GM21723 (cell line): ENCODE measurements around the gene HMGCL.
"Not testable (repeated sequence)": the region's sequence is repeated elsewhere in the genome, so short reads cannot be mapped to it uniquely, and the experiment has no call there.

Experiments
- ATAC-seq: cut with Tn5 transposase; IDR thresholded peaks from one replicate; pipeline ENCODE4 v1.9.1; 2021; ENCODE audit warnings: mild to moderate bottlenecking, moderate library complexity; ENCODE audit not compliant: unreplicated experiment

Gene HMGCL

GRCh38 chr1:23825076-23825761 lies at the start of gene HMGCL:
Gene HMGCL (minus strand): TSS chr1:23825429. CDS start chr1:23825415, 14 bp downstream.
- ATAC-seq, result peak; percentile 79

- no peak for ATAC-seq
These were observed 47.2 kb upstream of the HMGCL start for GRCh38 chr1:23872421-23872820.

GRCh38 chr1:23869051-23869450 lies 43.8 kb upstream of the HMGCL start:
- ATAC-seq, result no peak

- peak; percentile 4 for ATAC-seq
These were observed 43.4 kb upstream of the HMGCL start for GRCh38 chr1:23868557-23869016.

GRCh38 chr1:23867895-23868556 lies 42.8 kb upstream of the HMGCL start, which contains the start of gene FUCA1:
Gene FUCA1 (minus strand): TSS chr1:23868290. CDS start chr1:23868286, 4 bp downstream.
- peak; percentile 88 for ATAC-seq

GRCh38 chr1:23867542-23867894 lies 42.3 kb upstream of the HMGCL start:
- no peak for ATAC-seq

- ATAC-seq, result no peak
These were observed 40.3 kb upstream of the HMGCL start for GRCh38 chr1:23865543-23865930.

- ATAC-seq, result no peak
These were observed 39.7 kb upstream of the HMGCL start for GRCh38 chr1:23864801-23865542.

GRCh38 chr1:23862640-23863039 lies 37.4 kb upstream of the HMGCL start:
- ATAC-seq, result no peak

- ATAC-seq, result no peak
These were observed 29.3 kb upstream of the HMGCL start for GRCh38 chr1:23854568-23854967.

- ATAC-seq, result not testable (repeated sequence)
These were observed 27.9 kb upstream of the HMGCL start for GRCh38 chr1:23853124-23853523.

- not testable (repeated sequence) for ATAC-seq
These were observed 26.2 kb upstream of the HMGCL start for GRCh38 chr1:23851406-23851805.

- ATAC-seq, result no peak
These were observed 23.7 kb upstream of the HMGCL start for GRCh38 chr1:23848673-23849616.

GRCh38 chr1:23847482-23848095 lies 22.4 kb upstream of the HMGCL start:
- ATAC-seq, result not testable (repeated sequence)

GRCh38 chr1:23845163-23845562 lies 19.9 kb upstream of the HMGCL start:
- no peak for ATAC-seq

- ATAC-seq, result no peak
These were observed 18.4 kb upstream of the HMGCL start for GRCh38 chr1:23843644-23844043.

GRCh38 chr1:23838401-23838866 lies 13.2 kb upstream of the HMGCL start:
- ATAC-seq, result no peak

GRCh38 chr1:23837908-23838307 lies 12.7 kb upstream of the HMGCL start:
- no peak for ATAC-seq

GRCh38 chr1:23836037-23836436 lies 10.8 kb upstream of the HMGCL start:
- ATAC-seq, result no peak

- ATAC-seq, result not testable (repeated sequence)
These were observed 8.9 kb upstream of the HMGCL start for GRCh38 chr1:23834156-23834555.
